Measurements from ENCODE around the gene ZCCHC4. TPM values are rescaled to one million over a fixed set of nuclear protein-coding genes. Genes with fewer than 3 reads are reported as not detected.

ZCCHC4 gene
- total and polyA plus RNA-seq, 2 of the 8 experiments (the other 6 are each of a cell fraction or from before 2014, with no cell fraction given) = 9.8 to 12.5 TPM

DNA sequence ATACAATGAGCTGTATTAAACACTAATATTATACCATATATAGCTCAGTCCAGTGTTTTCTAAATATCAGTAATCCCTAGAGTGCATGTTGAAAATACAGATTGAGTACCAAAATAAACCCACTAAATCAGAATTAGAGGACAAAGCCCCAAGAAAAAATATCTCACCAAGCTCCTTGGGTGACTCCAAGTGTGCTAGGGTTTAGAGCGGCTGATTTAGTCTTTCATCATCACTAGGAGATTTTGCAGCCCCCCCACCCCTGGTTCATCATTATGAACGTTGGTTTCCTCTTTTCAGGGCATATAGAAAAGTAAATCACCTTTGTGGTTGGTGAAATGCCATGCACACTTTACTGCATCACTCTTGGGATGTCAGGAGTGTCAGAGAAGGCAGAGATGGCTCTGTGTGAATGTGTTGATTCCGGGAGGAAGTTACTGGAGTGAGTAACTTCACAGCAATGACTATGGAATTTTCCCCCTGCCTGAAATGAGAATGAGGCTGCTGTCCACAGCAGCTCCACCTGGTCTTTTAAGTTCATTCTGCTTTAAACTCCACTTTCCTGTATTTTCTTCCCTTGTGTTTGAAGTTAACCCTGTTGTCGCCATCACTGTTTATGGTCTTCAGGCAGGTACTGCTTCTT is 39.3 kb downstream of the ZCCHC4 start (continued):
- TF ChIP-seq, protein P1, sequence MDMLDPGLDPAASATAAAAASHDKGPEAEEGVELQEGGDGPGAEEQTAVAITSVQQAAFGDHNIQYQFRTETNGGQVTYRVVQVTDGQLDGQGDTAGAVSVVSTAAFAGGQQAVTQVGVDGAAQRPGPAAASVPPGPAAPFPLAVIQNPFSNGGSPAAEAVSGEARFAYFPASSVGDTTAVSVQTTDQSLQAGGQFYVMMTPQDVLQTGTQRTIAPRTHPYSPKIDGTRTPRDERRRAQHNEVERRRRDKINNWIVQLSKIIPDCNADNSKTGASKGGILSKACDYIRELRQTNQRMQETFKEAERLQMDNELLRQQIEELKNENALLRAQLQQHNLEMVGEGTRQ (IDR thresholded peaks at IDR 0.05; ENCODE audit: low read length) = no peak
- TF ChIP-seq CEBPB (IDR thresholded peaks at IDR 0.05; ENCODE audit: low read depth, low read length) = no peak
- TF ChIP-seq HDAC6 (IDR thresholded peaks at IDR 0.05; ENCODE audit: low read depth, low read length) = no peak
